Stimulated activated CD4-positive, alpha-beta T cell treated with anti-CD3 and anti-CD28 coated beads, Interleukin-15, amount 100 ng/mL, for 24 hours (primary cell): ENCODE measurements around the gene PTPRM.

Experiments
- DNase-seq: peaks from one replicate; pipeline ENCODE4 v3.0.0-alpha.2; 2020

PTPRM gene

DNA sequence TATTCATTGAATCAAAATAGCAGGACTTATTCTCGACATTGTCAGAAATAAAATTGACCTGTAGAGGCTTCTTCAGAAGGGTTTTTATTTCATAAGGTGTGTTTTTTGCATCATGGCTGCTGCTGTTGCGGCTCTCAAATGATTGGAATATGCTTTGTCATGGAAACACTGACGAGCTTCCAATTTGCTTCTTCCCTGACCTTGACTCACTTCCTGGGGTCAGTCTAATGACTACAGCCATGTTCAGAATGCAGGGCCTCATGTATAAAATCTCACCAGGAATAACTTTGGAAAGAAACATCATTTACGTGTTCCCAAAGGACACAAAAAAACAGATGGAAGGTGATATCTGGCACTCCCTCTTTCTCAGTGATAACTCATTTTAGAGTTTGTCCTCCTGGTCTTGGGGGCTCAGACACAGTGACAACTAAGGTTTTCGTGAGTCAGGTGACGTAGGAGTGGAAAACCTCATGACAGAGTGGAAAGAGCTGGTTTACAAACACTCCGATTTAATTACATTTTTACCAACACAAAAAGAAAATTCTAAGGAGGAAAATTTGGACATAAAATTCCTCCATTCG lies 575.1 kb downstream of the PTPRM start:
- no peak for DNase-seq

DNA sequence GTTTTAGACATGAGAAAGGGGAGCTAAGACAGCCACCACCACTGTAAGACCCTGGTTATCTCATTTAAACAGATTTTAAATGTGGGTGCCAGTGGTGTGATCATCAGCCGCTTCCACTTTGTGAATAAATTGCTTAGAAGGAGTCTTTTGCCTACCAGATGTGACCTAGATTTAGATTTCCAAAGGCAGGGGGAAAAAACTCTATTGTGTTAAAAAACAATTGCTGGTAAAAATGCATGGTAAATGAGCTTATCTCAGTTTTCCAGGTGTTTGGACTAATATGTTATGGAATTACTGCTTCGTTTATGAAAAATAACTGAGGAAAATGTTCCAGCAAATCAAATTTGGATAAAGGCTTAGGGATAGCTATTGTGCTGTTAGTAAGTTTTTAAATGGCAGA lies 575.8 kb downstream of the PTPRM start:
- no peak for DNase-seq

GRCh38 chr18:8151181-8151580 lies 584.1 kb downstream of the PTPRM start:
- no peak for DNase-seq

DNA sequence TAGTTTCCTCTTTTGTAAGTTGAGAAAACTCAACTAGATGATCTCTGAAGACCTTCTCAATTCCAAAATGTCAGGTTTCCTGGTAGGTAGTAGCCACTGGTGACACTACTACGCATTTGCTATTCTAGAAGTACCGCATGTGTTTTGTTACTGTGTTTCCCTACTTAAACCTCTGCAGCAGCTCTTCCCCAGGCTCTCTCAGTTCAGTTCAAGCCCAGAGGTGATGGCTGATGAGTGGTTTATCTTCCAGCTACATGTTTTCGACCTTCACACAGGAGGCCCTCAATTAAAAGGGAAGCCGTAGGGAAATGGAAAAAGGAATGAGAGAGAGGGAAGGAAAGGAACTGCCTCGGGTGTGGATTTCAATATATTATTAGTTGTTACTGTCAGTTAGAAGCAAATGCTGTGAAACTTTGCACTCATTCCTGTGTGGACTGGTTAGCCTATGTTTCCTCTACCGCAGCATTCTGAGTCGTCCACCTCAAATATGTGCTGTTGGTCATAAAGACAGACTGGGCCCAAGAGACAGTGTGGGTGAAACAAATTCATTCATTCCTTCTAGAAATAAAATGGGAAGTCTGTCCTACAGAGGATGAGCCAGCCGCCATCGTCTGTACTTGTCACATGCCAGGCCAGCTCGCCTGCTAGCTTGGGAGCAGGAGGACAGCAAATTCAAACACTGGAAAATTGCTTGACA lies 586.9 kb downstream of the PTPRM start:
- DNase-seq, result no peak

DNA sequence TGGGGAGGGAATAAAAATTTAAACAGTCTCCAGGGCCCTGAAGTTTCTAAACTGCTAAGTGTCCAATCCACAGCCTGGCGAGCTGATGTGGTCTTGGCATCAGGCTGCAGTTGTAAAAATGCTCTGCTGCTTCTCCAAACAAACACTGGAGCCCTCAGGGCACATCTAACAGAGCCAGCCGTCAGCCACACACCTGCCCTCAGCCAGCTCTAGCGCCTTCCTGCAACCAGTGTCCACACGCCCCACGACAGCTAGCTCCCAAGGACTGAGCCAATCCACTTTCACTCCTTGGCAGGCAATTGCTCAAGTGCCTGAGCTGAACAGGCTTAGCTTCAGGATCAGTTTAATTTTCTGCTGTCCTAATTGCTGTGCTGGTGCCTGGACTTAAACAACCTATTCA lies 595.7 kb downstream of the PTPRM start:
- no peak for DNase-seq

DNA sequence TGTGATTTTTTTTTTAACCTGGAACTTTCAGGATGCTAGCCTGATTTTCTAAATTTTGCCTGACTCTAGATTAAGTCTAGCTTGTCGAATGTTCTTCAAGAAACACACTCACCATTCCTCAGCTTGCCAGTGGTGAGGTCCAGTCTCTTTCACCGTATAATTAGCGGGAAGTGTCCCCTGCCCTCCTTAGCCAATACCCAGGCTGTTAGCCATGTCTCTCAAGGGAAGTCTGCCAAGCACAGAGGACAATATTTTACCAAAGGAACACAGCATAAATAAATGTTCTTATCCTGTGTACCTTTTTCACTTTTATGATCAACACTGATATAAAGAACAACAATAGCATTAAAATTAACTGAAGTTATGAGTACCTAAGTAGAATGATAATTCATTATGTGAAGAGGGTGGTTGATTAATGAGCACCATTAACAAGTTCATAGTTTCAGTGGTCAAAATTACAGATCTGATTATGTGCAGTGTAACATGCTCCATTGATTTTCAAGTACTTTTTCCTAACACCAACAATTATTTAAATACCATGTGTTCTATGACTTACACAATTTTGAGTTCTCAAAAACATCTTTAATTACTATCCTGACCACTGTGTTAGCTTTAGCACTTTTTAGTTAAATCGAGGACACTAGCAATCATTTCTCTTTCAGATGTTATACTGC lies 596.3 kb downstream of the PTPRM start:
- DNase-seq, result no peak

GRCh38 chr18:8165095-8165494 lies 598.0 kb downstream of the PTPRM start:
- DNase-seq, result no peak

GRCh38 chr18:8167026-8167425 lies 599.9 kb downstream of the PTPRM start:
- DNase-seq, result no peak

GRCh38 chr18:8167673-8168072 lies 600.6 kb downstream of the PTPRM start:
- DNase-seq, result no peak

GRCh38 chr18:8169722-8170121 lies 602.6 kb downstream of the PTPRM start:
- no peak for DNase-seq

DNA sequence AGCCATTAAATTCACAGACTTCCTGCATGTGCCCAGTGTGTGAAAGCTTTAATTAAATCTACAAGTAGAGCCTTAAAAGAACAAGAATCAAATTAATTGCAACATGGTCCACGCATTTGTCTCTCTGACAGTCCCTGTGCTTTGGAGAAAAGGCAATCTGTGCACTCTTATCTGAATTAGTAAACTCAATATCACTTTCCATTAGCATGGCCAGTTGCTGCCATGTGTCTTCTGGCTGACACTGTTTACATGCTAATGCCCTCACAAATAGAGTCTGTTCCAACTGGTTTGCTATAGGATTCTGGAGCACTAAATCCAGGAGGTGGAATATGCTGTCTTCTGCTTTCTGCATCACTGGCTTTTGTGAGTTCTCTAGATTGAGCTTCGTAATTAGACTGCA lies 607.7 kb downstream of the PTPRM start:
- DNase-seq, result no peak

DNA sequence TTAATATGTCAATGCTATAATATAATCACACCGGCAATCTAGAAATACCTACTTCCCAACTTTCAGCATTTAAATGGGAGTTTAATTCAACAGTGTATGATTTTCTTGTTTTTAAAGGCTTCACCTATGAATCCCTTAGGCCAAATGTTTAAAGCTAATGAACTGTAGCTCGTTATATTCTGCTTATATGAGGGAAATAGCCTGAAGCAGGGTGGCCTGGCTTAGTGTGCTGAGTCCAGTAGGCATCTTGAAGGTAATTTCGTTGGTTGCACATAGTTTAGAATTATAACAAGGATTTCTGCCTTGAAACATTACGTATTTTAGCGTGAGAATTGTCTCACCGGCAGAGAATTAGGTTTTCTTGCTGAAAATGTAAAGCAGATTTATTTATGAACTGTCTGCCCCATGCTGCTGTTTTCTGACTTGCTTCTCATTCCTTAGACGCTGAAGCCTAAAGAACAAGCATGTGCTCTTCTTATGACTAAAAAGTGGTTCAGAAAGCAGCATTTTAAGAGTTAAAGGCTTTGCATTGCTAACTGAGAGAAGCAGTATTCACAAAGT lies 608.5 kb downstream of the PTPRM start:
- no peak for DNase-seq

DNA sequence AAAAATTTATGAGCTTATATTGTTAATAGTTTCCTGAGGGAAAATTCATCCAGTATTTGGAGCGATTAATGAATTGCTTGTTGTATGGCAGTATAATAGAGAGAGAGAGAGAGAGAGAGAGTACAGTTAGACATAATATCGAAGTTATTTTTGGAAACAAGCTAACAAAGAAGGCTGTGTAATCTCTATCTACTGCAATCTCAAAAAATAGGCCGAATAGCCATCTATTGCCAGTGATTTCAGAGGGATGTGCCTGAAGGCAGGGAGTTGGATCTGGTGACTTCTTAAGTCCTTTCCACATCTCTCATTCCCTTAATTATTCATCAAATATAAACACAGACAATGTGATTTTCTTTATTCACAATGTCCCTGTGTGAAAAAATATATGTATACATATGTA lies 609.0 kb downstream of the PTPRM start:
- DNase-seq, result no peak

DNA sequence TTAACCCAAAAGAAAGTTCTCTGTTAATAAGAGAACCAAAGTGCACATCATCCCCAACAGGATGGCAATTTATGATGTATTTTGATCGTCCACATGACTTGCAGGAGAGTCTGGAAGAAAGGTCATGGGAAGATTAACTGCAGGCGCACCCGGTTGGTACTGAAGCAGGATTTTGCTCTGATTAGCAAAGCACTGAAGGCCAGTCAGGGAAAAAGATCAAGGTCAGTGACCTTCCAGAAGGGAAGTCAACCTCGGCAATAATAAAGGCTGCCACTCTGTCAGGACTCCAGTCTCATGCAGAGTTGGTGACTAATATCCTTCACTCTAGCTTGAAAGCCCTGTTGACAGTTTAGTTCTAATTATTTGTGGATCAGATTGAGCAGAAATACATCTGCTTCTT lies 609.4 kb downstream of the PTPRM start:
- DNase-seq, result no peak

- no peak for DNase-seq
Observed at GRCh38 chr18:8177330-8178016, 610.4 kb downstream of the PTPRM start.

DNA sequence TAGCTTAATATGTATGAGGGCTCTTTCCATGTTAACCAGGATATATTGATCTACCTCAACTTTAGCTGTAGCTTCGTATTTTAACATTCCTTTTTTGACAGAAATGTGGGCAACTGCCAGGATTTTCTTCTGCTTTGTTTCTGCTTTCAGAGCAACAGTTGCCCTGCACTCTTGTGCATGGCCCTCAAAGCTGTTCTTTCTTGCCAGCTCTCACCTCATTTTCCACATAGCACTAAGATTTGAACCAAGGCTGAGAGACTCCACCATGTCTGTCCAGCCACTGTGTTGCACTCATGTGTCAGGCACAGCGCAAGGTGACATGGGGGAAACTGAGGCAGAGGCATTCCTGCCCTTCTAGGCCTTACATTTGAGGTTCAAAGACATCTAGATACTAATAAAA lies 619.3 kb downstream of the PTPRM start:
- no peak for DNase-seq

- no peak for DNase-seq
Observed at GRCh38 chr18:8188184-8188583, 621.1 kb downstream of the PTPRM start.

GRCh38 chr18:8190980-8191379 lies 623.9 kb downstream of the PTPRM start:
- no peak for DNase-seq

GRCh38 chr18:8194431-8194830 lies 627.3 kb downstream of the PTPRM start:
- DNase-seq, result no peak

DNA sequence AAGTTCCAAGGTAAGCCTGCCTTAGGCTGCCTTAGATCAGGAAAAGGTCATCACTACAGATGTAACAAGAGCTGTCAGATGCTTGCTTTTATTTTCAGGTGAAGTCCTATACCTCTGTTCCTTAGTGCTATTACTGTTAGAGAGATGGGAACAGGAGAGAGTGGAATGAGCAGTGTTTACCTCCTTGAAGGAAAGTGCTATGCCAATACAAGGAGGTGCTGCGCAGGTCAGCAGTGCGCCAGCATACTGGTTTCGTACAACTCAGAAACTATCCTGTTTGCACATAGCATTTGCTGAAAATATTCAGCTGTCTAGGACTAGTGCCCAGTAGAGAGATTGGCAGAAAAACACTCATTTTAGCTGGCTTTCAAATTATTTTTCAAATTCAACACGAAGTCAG lies 629.1 kb downstream of the PTPRM start:
- no peak for DNase-seq

DNA sequence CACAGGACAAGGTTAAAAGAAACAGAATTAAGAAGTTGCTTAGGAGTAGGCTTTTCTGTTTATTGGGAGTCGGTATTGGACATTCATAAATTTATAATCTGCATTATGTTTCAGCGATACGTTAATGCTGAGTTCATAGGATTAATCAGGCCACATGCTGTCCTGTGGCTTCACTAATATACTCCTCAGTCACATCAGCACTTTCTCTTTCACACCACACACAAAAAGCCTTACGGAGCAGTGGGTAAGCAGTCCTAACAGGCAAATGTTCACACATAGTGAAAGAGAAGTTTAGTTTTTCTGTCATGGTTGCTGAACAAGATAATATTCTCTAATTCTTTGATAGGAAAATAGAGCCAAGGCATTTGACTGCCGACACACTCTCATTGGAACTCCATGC lies 630.4 kb downstream of the PTPRM start:
- no peak for DNase-seq

- no peak for DNase-seq
Observed at GRCh38 chr18:8207996-8208395, 640.9 kb downstream of the PTPRM start.

DNA sequence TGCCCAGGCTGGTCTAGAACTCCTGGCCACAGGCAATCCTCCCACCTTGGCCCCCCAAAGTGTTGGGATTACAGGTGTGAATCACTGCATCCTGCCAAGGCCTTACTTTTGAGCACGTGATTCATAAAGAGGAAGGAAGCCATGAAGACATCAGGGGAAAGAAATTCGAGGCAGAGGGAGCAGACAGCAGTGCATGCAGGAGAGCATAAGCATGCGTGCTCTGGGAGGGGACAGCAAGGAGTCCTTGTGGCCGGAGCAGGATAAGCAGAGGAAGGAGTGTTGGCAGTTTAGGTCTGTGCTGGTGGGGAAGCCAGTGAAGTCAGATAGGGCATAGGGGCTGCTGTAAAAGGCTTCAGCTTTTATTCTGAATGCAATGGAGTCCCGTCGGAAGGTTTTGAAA lies 641.6 kb downstream of the PTPRM start:
- no peak for DNase-seq
